ENCODE data around the gene DNAJC17. TPM values are rescaled to one million over a fixed set of nuclear protein-coding genes. Genes with fewer than 3 reads are reported as not detected.

DNAJC17 gene
- polyA plus RNA-seq (2011; rRNA removed): 17.7 and 24.4 TPM in 2 replicates
- polyA plus RNA-seq (2012; cell fraction: cytosol; rRNA removed): 31.9 and 34.9 TPM in 2 replicates
- polyA plus RNA-seq (2012; cell fraction: nucleus; rRNA removed): 21.7 and 26.9 TPM in 2 replicates
- polyA plus RNA-seq (2017; fragmentation: RNase III; extraction: RNeasy Plus Mini Kit Qiagen cat#74134 plus additional on column Dnase treatment): 19.2 to 22.3 TPM (median 19.5 TPM) in 3 replicates
- 13.4 and 18.5 TPM in 2 replicates for polyA minus RNA-seq (2011; rRNA and poly(A)+ RNA removed)

GRCh38 chr15:40807028-40807887, at the start of gene DNAJC17, which contains the start of gene ZFYVE19:
DNAJC17 (minus strand) TSS chr15:40807473; CDS start chr15:40807446, 27 bp downstream.
ZFYVE19 (plus strand) TSS chr15:40807089; CDS start chr15:40807590, 501 bp downstream.
- peak; percentile 99 for ATAC-seq
- TF ChIP-seq FOXS1 (CRISPR knock-in tag; IDR thresholded peaks at IDR 0.05) (no peak), MAFK (IDR thresholded peaks at IDR 0.05; ENCODE audit: partially characterized antibody) (no peak), MAZ (IDR thresholded peaks at IDR 0.05; ENCODE audit: borderline replicate concordance, low read depth, low read length) (no peak), SMC3 (IDR thresholded peaks at IDR 0.05) (no peak), ZSCAN20 (CRISPR knock-in tag; IDR thresholded peaks at IDR 0.05) (no peak), REST (IDR thresholded peaks at IDR 0.05) (no peak), PHF8 (IDR thresholded peaks at IDR 0.05; ENCODE audit: borderline replicate concordance, low read depth) (peak; percentile 57; the same call in 1 of the 2 replicates), EP300 (IDR thresholded peaks at IDR 0.05) (no peak), RNF2 (IDR thresholded peaks at IDR 0.05; ENCODE audit: borderline replicate concordance, low read depth) (no peak), CHD4 (IDR thresholded peaks at IDR 0.05; ENCODE audit: borderline replicate concordance) (no peak), KDM5A (IDR thresholded peaks at IDR 0.05) (no peak), POLR2A (IDR thresholded peaks at IDR 0.05; ENCODE audit: low read length) (peak; percentile 63), HEYL (CRISPR knock-in tag; IDR thresholded peaks at IDR 0.05) (no peak), MAX (IDR thresholded peaks at IDR 0.05) (no peak), HES2 (IDR thresholded peaks at IDR 0.05) (no peak), JUN (IDR thresholded peaks at IDR 0.05) (peak; percentile 10 to 45; a peak in 2 of 5 replicates), JUNB (IDR thresholded peaks at IDR 0.05) (no peak), NPAS2 (CRISPR knock-in tag; IDR thresholded peaks at IDR 0.05; ENCODE audit: borderline replicate concordance) (no peak), BCL3 (IDR thresholded peaks at IDR 0.05) (0 out of 3 replicates have a peak, but pooled peaks have one; percentile 19), MYC (IDR thresholded peaks at IDR 0.05; ENCODE audit: borderline replicate concordance, low read length) (no peak), SREBF2 (IDR thresholded peaks at IDR 0.05) (no peak), CBX8 (IDR thresholded peaks at IDR 0.05) (no peak), PBX3 (IDR thresholded peaks at IDR 0.05) (0 out of 2 replicates have a peak, but pooled peaks have one; percentile 36)
- POLR2A ChIA-PET: no interaction called here
- peak within 1 kb of the TSS; percentile 99 for H3K4me2 ChIP-seq
- peak within 1 kb of the TSS; percentile 96 to 99 for H3K27ac ChIP-seq
- no peaks in the 10 kb centered on the region for H3K9me3 ChIP-seq
- peak within 1 kb of the TSS; percentile 83 for H3K4me3 ChIP-seq
- CTCF ChIA-PET: interaction anchor here (1.0 to 1.6 kb wide), 3 partner anchors 16 to 87 kb away, joined by 3 to 5 read pairs (median 3); partner anchors contain the start of gene VPS18
- DNase-seq (ENCODE audit: low read depth in 1 of 2, low spot score in 1 of 2): peak; percentile 78 to 96
- FAIRE-seq: no peak
- WGBS (ENCODE audit: missing lambda C conversion rate): 0% methylated on average over 22 of the region's 64 CpGs
- H3K4me1 ChIP-seq: peaks cover 11% of the 10 kb centered on the region; the same call in 1 of the 3 replicates

All from A549 (cell line).